ENCODE measurements around the gene MLYCD. TPM values are rescaled to one million over a fixed set of nuclear protein-coding genes. Genes with fewer than 3 reads are reported as not detected.
A peak's percentile ranks its signal among the peaks of the same experiment; 100 is the strongest.

Gene MLYCD
- polyA plus RNA-seq, 10 donors, result 3.0 to 5.2 (median 3.9) TPM

DNA sequence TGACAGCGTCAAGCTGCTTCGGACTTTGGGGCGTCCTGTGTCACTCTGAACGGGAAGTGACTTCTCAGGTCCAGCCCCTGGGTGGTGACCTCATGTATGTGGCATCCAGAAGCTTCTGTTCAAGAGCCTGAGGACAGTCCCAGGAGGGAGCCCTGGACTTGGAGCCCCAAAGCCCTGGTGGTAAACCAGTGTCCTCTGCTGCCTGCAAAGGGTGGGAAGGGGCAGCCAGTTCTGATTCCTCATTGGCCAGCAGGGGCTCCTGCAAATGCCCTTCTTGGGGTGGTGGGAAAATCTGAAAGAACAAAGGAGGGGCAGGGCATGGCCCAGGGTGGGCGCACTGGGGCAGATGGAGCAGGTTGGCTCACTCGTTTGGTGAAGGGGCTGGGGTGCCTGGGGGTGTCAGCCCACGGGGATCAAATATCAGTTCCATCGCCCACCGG lies 55.7 kb downstream of the MLYCD start:
- DNase-seq, result no peak

GRCh38 chr16:83955218-83956130 lies 56.6 kb downstream of the MLYCD start:
- peak in 2 of 3 donors; percentile 49 to 68 for DNase-seq

DNA sequence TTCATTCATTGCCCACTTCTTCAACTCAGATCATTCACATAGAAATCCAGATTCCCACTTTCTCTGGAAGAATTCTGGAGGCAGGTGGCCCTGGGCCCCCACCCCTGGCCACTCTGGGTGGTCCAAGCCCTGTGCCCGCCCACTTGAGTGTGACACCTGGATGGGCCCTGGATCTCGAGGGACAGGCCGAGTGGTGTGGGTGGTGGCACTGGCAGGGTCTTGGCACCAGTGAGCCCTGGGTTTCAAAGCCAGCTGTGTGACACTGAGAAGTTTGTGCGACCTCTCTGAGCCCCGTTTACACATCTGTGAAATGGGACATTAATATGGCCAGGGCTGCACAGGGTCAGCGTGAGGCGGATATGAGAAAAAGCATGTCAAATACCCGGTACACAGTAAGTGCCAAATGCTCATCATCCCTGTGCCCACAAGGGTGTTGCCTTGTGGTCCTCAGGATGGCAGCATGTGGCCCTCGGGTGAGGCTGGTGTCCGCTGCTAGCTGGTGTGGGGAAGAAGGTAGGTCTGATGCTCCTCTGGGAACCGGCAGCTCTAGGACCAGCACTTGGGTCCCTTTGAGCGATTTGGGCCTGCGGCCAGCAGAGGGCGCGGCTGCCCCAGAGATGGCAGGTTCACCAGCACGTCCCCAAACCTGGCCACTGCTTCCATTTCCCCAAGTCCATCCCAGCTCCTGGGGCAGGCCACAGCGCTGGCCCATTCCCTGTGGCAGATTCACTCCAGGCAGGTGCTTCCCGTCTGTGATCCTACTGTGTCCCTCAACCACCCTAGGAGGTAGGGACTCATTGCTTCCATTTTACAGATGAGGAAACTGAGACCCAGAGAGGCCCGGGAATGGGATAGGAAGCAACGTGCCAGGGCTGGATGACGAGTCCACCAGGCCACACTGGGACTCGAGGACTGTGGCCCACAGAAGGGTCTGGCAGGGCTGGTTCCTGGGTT lies 57.7 kb downstream of the MLYCD start:
- peak; percentile 49 to 77 (median 69) for DNase-seq

GRCh38 chr16:83957296-83957855 lies 58.5 kb downstream of the MLYCD start:
- DNase-seq, result no peak

GRCh38 chr16:83958137-83958845 lies 59.4 kb downstream of the MLYCD start:
- no peak for DNase-seq

DNA sequence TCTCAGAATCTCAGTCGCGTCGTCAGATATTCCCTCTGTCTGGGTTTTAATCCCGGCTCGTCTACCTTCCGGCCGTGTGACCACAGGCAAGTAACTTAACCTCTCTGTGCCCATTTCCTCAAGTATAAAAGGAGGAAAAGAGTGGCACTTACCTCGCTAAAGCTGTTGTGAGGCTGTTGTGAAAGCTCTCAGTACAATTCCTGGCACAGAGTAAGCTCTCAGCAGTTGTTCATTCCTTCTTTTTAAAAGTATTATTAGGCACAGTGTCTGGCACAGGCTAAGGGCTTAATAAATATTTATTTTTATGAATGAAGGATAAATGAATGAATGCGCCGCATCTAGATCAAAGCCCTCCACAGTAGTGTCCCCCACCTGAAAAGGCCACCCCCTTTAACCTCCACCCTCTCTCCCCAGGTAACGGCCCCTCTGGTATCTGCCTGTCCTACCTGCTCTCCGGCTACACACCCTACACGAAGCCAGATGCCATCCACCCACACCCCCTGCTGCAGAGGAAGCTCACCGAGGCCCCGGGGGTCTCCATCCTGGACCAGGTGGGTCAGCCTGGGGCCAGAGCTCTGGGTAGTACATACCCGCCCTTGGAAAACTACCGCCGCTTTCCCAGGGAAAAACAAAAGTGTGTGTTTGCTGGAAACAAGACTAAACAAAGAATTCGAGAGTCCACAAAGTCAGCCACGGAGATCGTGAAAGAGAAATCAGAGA lies 60.1 kb downstream of the MLYCD start:
- no peak for DNase-seq

DNA sequence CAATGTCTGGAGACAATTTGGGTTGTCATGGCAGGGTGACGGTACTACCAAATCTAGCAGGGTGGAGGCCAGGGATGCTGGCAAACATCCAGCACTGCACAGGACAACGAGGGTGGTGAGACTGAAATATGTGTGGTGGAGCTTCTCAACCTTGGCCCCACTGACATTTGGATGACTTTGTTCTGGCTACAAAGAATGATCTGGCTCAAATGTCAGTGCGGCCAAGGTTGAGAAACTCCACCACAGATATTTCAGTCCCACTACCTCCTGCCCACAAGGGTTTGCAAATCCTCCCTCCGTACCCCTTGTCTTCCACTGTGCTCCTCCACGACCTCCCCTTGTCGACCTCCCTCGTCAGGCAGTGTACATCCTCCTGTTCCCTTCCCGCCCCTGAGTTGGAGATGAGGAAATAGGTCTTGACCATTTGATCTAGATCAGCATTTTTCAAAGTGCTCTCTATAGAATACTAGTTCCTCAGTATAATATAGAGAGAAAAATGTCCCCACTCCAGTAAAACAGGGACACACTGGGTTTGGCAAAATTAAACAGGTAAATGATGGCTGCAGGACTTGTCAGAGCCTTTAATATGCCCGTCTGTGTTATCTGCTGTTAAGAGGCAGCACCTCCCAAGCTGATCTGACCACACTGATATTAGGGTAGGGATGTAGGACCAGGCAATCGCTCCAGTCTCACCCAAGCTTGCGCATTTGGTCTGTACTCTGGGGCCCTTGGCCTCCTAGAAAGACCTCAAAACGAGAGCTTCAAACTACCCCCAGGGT lies 60.9 kb downstream of the MLYCD start:
- DNase-seq, result no peak

DNA sequence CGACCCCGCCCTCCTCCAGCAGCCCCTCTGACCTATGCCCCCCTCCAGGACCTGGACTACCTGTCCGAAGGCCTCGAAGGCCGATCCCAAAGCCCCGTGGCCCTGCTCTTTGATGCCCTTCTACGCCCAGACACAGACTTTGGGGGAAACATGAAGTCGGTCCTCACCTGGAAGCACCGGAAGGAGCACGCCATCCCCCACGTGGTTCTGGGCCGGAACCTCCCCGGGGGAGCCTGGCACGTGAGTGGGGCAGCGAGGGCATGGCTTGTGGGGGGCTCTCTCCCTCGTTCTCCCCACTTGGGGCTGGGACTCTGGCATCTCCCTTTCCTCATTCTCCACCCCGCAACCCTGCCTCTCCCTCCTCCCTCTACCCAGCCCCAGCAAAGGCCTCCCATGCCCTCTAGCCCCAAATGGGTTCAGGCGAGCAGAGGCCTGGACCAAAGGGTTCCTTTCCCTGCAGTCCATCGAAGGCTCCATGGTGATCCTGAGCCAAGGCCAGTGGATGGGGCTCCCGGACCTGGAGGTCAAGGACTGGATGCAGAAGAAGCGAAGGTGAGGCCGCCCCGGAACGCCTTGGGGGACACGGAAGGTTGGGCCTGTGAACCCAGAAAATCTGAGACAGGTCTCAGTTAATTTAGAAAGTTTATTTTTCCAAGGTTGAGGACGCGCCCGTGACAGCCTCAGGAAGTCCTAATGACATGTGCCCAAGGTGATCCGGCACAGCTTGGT lies 61.8 kb downstream of the MLYCD start:
- DNase-seq, result no peak

GRCh38 chr16:83961591-83961990 lies 62.7 kb downstream of the MLYCD start:
- DNase-seq, result no peak

DNA sequence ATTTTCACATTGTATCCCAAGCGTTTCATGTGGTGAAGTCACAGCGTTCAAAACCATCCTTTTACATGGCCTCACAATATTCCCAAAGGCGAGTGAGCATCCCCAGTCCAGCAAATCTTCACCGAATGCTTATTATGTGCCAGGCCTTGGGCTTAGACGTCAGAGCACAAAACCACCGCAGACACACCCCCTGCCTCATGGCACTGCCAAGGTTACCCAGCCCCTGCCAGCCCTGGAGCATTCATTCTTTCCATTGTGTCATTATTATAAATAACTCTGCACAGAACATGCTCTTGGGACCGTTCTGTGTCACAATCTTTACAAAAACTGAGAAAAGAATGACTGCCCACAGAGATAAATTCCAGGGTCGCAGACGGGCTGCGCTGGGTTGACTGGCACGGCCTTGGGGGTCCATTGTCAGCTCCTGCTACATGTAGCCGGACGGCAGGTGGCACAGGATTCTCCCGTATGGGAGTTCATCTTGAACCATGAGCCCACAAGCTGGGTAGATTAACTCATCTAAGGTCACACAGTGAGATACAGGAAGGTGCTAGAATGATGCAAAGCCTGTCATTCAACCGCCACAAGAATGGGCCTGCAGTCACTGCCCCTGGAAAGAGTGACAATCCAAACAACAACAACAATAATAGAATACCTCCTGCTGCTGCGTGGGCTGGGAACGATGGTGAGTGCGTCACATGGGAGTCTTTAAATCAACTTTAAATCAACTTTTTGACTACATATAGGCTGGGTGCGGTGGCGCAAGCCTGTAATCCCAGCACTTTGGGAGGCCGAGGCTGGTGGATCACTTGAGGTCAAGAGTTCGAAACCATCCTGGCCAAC lies 64.6 kb downstream of the MLYCD start:
- no peak for DNase-seq

- no peak for DNase-seq
Observed at GRCh38 chr16:83964684-83965443, 65.9 kb downstream of the MLYCD start.

DNA sequence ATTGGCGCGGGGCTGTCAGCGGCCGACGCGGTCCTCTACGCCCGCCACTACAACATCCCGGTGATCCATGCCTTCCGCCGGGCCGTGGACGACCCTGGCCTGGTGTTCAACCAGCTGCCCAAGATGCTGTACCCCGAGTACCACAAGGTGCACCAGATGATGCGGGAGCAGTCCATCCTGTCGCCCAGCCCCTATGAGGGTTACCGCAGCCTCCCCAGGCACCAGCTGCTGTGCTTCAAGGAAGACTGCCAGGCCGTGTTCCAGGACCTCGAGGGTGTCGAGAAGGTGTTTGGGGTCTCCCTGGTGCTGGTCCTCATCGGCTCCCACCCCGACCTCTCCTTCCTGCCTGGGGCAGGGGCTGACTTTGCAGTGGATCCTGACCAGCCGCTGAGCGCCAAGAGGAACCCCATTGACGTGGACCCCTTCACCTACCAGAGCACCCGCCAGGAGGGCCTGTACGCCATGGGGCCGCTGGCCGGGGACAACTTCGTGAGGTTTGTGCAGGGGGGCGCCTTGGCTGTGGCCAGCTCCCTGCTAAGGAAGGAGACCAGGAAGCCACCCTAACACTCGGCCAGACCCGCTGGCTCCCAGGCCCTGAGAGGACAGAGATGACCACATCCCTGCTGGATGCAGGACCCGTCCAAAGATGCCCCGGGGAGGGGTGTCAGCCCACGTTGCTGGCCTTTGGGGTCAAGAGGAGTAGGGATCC lies 66.7 kb downstream of the MLYCD start:
- DNase-seq, result no peak

- DNase-seq, result no peak
Observed at GRCh38 chr16:83966153-83966696, 67.3 kb downstream of the MLYCD start.

DNA sequence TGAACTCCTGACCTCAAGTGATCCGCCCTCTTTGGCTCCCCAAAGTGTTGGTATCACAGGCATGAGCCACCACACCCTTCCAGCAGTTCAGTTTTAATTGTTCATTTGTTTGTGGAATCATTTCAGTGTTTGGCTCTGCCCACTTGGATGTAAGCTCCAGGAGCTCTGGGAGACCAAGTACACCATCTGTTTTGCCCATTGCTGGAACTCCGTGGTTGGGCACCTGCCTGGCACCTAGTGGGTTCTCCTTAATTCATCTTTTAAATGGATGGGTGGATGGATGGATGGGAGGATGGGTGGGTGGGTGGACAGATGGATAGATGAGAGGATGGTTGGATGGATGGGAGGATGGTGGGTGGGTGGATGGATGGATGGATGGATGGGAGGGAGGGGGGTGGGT lies 68.2 kb downstream of the MLYCD start:
- no peak for DNase-seq

GRCh38 chr16:83967838-83968305 lies 69.0 kb downstream of the MLYCD start, which contains the start of gene NECAB2:
Gene NECAB2, plus strand, starts transcription at chr16:83968244. Its CDS starts 405 bp downstream, at chr16:83968649.
- peak in 2 of 3 donors; percentile 46 to 65 for DNase-seq

- DNase-seq, result no peak
Observed at GRCh38 chr16:83968306-83968851, 69.5 kb downstream of the MLYCD start.
